IMR-90 (cell line): ENCODE results near the gene PSMD6. TPM values are rescaled to one million over a fixed set of nuclear protein-coding genes. Genes with fewer than 3 reads are reported as not detected.

Experiments
- ATAC-seq: fragments of 200-7000 bp; cut with Tn5 transposase; 2 replicates; pipeline ENCODE4 v1.9.1; 2020; ENCODE audit warnings: low read depth, mild to moderate bottlenecking, moderate library complexity
- BruUV-seq: library from RNA; stranded (reverse); fragments of 400-500 nt; replicated peaks from 2 replicates; lab custom pipeline; 2021; lab: Mats Ljungman, UMichigan
- CTCF ChIA-PET: fragments of 300-600 bp; formaldehyde crosslinking; extraction: SDS; loops from one replicate; lab custom pipeline; 2021; ENCODE audit warnings: antibody characterized with exemption; lab: Yijun Ruan, JAX
- POLR2A ChIA-PET: fragments of 300-600 bp; sonication (Branson Sonifier 250); formaldehyde crosslinking; loops from one replicate; lab custom pipeline; 2022; ENCODE audit warnings: antibody characterized with exemption; ENCODE audit not compliant: unreplicated experiment; lab: Charles Lee
- DNase-seq: peaks from one replicate; pipeline ENCODE4 v3.0.0; 2013
- H2AFZ ChIP-seq: replicated peaks from 2 replicates; pipeline ENCODE3; 2013; ENCODE audit warnings: low read length, mild to moderate bottlenecking; ENCODE audit not compliant: poor library complexity
- H2AK5ac ChIP-seq: 2 replicates; pipeline ENCODE4 v1.6.1; 2013; ENCODE audit warnings: low read depth, low read length, inconsistent platforms
- H2AK9ac ChIP-seq: replicated peaks from 2 replicates; pipeline ENCODE3; 2013; ENCODE audit warnings: mild to moderate bottlenecking, low read depth, low read length, moderate library complexity; ENCODE audit not compliant: poor library complexity
- H2BK120ac ChIP-seq: 2 replicates; pipeline ENCODE4 v1.6.1; 2013; ENCODE audit warnings: low read depth, low read length, inconsistent platforms
- H2BK15ac ChIP-seq: 3 replicates; pipeline ENCODE4 v1.6.1; 2013; ENCODE audit warnings: low read depth, low read length, inconsistent platforms
- H2BK20ac ChIP-seq: 2 replicates; pipeline ENCODE4 v1.6.1; 2013; ENCODE audit warnings: low read depth, mild to moderate bottlenecking, inconsistent platforms, low read length, moderate library complexity
- H2BK5ac ChIP-seq: 2 replicates; pipeline ENCODE4 v1.6.1; 2013; ENCODE audit warnings: mild to moderate bottlenecking, low read depth, low read length, inconsistent platforms; ENCODE audit not compliant: poor library complexity, severe bottlenecking
- H3K14ac ChIP-seq: replicated peaks from 2 replicates; pipeline ENCODE4 v1.6.1; 2013; ENCODE audit warnings: low read depth, low read length, inconsistent platforms
- H3K18ac ChIP-seq: 2 replicates; pipeline ENCODE4 v1.6.1; 2013; ENCODE audit warnings: low read depth, low read length, control low read depth
- H3K23ac ChIP-seq: 2 replicates; pipeline ENCODE4 v1.6.1; 2013; ENCODE audit warnings: low read depth, low read length, inconsistent platforms
- H3K27ac ChIP-seq: 2 replicates; pipeline ENCODE4 v1.5.1; 2013; ENCODE audit warnings: mild to moderate bottlenecking, control low read depth, low read length; ENCODE audit not compliant: insufficient read depth
- H3K27me3 ChIP-seq: 2 replicates; pipeline ENCODE4 v1.6.1; 2013; ENCODE audit warnings: low read length; ENCODE audit not compliant: control insufficient read depth, insufficient read depth
- H3K36me3 ChIP-seq: 2 replicates; pipeline ENCODE4 v1.6.1; 2013; ENCODE audit warnings: low read length, mixed read lengths; ENCODE audit not compliant: control insufficient read depth, insufficient read depth
- H3K4ac ChIP-seq: 2 replicates; pipeline ENCODE4 v1.6.1; 2013; ENCODE audit warnings: low read depth, low read length, inconsistent platforms
- H3K4me1 ChIP-seq: 2 replicates; pipeline ENCODE4 v1.6.1; 2013; ENCODE audit warnings: low read length, mixed read lengths; ENCODE audit not compliant: control insufficient read depth, insufficient read depth
- H3K4me2 ChIP-seq: 2 replicates; pipeline ENCODE4 v1.6.1; 2013; ENCODE audit warnings: low read depth, mild to moderate bottlenecking, control low read depth, low read length, moderate library complexity
- H3K4me3 ChIP-seq: 2 replicates; pipeline ENCODE4 v1.5.1; 2013; ENCODE audit warnings: low read depth, mild to moderate bottlenecking, control low read depth, low read length, moderate library complexity; ENCODE audit not compliant: insufficient read depth
- H3K56ac ChIP-seq: 2 replicates; pipeline ENCODE4 v1.6.1; 2013; ENCODE audit warnings: low read length, inconsistent platforms; ENCODE audit not compliant: insufficient read depth; ENCODE audit errors: extremely low read depth
- H3K79me1 ChIP-seq, 2 experiments: 2 replicates each; pipeline ENCODE4 v1.6.1; 2013; ENCODE audit warnings: low read length in 2 of 2, inconsistent platforms in 1 of 2, low read depth in 1 of 2
- H3K9ac ChIP-seq: 2 replicates; pipeline ENCODE4 v1.6.1; 2013; ENCODE audit warnings: low read depth, low read length, control low read depth
- H3K9me1 ChIP-seq: 2 replicates; pipeline ENCODE4 v1.6.1; 2013; ENCODE audit warnings: low read length, inconsistent platforms; ENCODE audit not compliant: insufficient read depth
- H3K9me3 ChIP-seq: 2 replicates; pipeline ENCODE4 v1.6.1; 2013; ENCODE audit warnings: low read length; ENCODE audit not compliant: control insufficient read depth, insufficient read depth
- H4K20me1 ChIP-seq: 2 replicates; pipeline ENCODE4 v1.6.1; 2013; ENCODE audit warnings: low read length, inconsistent platforms; ENCODE audit not compliant: insufficient read depth
- H4K5ac ChIP-seq: 2 replicates; pipeline ENCODE4 v1.6.1; 2013; ENCODE audit warnings: mild to moderate bottlenecking, low read depth, low read length, control low read depth
- H4K8ac ChIP-seq, 2 experiments: 2 replicates each; pipeline ENCODE4 v1.6.1; 2013; ENCODE audit warnings: low read depth in 2 of 2, low read length in 2 of 2, control low read depth in 1 of 2, inconsistent platforms in 1 of 2
- H4K91ac ChIP-seq: 2 replicates; pipeline ENCODE4 v1.6.1; 2013; ENCODE audit warnings: low read depth, low read length, inconsistent platforms; ENCODE audit not compliant: insufficient read depth
- MAZ ChIP-seq: IDR thresholded peaks from 2 replicates; pipeline ENCODE4 v1.6.1; 2012; ENCODE audit warnings: low read depth, mild to moderate bottlenecking, low read length, improper control_type of control experiment, moderate library complexity, borderline replicate concordance
- NFE2L2 ChIP-seq: fragments of 150-350 bp; IDR thresholded peaks from 2 replicates; pipeline ENCODE4 v1.6.1; 2016; ENCODE audit warnings: low read depth, mild to moderate bottlenecking, low read length
- RAD21 ChIP-seq: IDR thresholded peaks from 2 replicates; pipeline ENCODE4 v1.6.1; 2012; ENCODE audit warnings: low read length, improper control_type of control experiment
- SMC3 ChIP-seq: fragments of 150-350 bp; IDR thresholded peaks from 2 replicates; pipeline ENCODE4 v1.6.1; 2016; ENCODE audit warnings: low read depth, mild to moderate bottlenecking, antibody characterized with exemption, low read length, moderate library complexity
- WGBS, 2 experiments: methylation state at CpG; one replicate each; pipeline versions ENCODE4 v1.1.5 to v1.1.7; 2013; ENCODE audit warnings: missing lambda C conversion rate in 2 of 2; ENCODE audit not compliant: insufficient read length in 1 of 2; ENCODE audit errors: extremely low coverage in 2 of 2; 5-methylcytosine and 5-hydroxymethylcytosine counted together
- dilution Hi-C: fragments of 300-500 bp; cut with HindIII; formaldehyde crosslinking; loops from one replicate; pipeline ENCODE4 v1.14.3; 2018; ENCODE audit warnings: low sequenced_read_pairs; ENCODE audit not compliant: unreplicated experiment
- in situ Hi-C: fragments of 300-500 bp; cut with MboI; formaldehyde crosslinking; loops from 3 replicates; pipeline ENCODE4 v1.14.3; 2019; ENCODE audit warnings: low sequenced_read_pairs, inconsistent platforms, mixed read lengths
- intact Hi-C: fragments of 100-400 bp; cut with micrococcal nuclease; formaldehyde crosslinking; loops from 2 replicates; pipeline ENCODE4 v1.10.0; 2022
- polyA plus RNA-seq, 3 experiments: library from polyadenylated mRNA; depleted of rRNA; stranded (reverse); fragments of >200 nt; gene quantifications; 2 replicates each; pipeline ENCODE4 v1.2.3, GENCODE V29; 2012; ENCODE audit warnings: low replicate concordance in 1 of 3
- total RNA-seq: library from RNA; depleted of rRNA; stranded (reverse); fragments of >200 nt; gene quantifications from 2 replicates; pipeline ENCODE4 v1.2.3, GENCODE V29; 2012

PSMD6 gene
- total and polyA plus RNA-seq, 2 of the 4 experiments (the other 2 are of a cell fraction) = 86.6 to 91.8 TPM

DNA sequence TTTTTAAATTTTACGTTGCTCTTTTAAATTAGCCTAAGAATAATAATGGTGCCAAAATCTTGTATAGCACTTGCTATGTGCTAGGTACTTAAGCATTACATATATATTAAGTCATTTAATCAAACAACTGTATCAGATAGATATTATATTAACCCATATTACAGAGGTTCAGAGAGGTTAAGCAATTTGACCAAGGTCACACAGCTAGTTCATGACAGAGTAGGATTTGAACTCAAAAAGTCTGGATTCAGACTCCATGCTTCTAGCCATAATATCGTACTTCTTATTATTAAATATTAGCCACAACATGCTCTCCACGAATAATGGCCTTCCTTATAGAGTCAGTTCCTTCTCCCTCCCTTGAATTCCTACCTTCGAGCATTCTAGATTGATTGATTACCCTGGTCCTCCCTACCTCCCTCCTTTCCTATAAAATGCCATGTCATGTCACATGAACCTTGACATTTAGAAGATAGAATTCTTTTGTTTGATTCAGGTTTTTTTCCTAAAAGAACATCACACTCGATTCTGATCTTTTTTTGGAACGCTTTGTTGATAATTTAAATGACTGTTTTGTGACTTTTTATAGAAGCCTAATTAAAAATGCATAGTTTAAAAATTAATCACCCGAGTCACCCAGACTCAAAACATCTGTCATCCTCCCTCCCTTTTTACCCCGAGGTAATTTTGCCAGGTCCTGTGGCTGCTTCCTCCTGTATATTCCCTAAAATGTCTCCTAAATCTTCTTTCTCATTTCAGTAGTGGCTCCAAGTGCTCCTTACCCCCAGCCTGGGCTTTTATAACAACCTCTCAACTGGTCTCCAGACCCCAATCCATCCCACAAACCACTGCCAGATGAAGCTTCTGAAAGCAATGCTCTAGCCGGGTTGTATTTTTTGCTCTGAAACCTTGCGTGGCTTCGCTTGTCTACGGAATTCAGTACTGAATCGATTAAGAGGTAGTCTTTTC, 8.5 kb upstream of the PSMD6 start:
- 40% methylated on average over 2 of the region's 13 CpGs; no CpG with 5 or more reads in 1 of the 2 experiments for WGBS, 2 experiments

More for the DNA sequence above, 8.5 kb upstream of the PSMD6 start:
- Histone ChIP-seq H3K79me1 (no peaks in the 10 kb centered on the region), H3K23ac (peak overlapping the region; percentile 44; the same call in 1 of the 2 replicates), H2BK5ac (no peak overlapping the region), H3K18ac (peak overlapping the region; percentile 24; the same call in 1 of the 2 replicates), H4K5ac (peak overlapping the region; percentile 58; the same call in 1 of the 2 replicates), H3K27me3 (peaks cover 4% of the 10 kb centered on the region), H4K91ac (no peak overlapping the region), H3K56ac (no peak overlapping the region), H4K8ac (peak overlapping the region in 1 of 2 experiments; percentile 39; a peak in 2 of 4 replicates), H2BK20ac (peak overlapping the region; percentile 76; the same call in 1 of the 2 replicates), H3K4me3 (no peak overlapping the region), H2AK5ac (peak overlapping the region; percentile 20; the same call in 1 of the 2 replicates), H3K9ac (no peak overlapping the region; the same call in 1 of the 2 replicates), H2BK120ac (peak overlapping the region; percentile 28; the same call in 1 of the 2 replicates), H2BK15ac (peak overlapping the region; percentile 47; the same call in 1 of the 3 replicates), H3K14ac (peak overlapping the region; percentile 57), H3K4ac (peak overlapping the region; percentile 41; the same call in 1 of the 2 replicates), H4K20me1 (no peaks in the 10 kb centered on the region), H3K27ac (no peak overlapping the region), H3K4me1 (peaks cover 3% of the 10 kb centered on the region; the same call in 1 of the 2 replicates), H3K36me3 (no peaks in the 10 kb centered on the region), H3K4me2 (no peak overlapping the region), H2AK9ac (no peak overlapping the region), H2AFZ (peak overlapping the region; percentile 68), H3K9me3 (no peaks in the 10 kb centered on the region; the same call in 1 of the 2 replicates), H3K9me1 (no peaks in the 10 kb centered on the region)
- dilution Hi-C loops = loop anchor here (25.0 kb wide), 1 partner anchor 430 kb away; no protein-coding TSS in a partner anchor
- DNase-seq (no peak), ATAC-seq (no peak)
- in situ Hi-C loops = loop anchor here (25.0 kb wide), 1 partner anchor 180 kb away; no protein-coding TSS in a partner anchor
- TF ChIP-seq MAZ (no peak), SMC3 (no peak), NFE2L2 (peak; percentile 31; the same call in 1 of the 2 replicates), RAD21 (no peak)
- ChIA-PET POLR2A (no interaction called here), CTCF (interaction anchor here (0.6 to 1.6 kb wide), 10 partner anchors 99 to 486 kb away, joined by 3 to 6 read pairs (median 4); no protein-coding TSS in a partner anchor)
- BruUV-seq = no TSS peak
- intact Hi-C loops = loop anchor here (2.0 to 5.0 kb wide), 3 partner anchors 110 to 430 kb away; partner anchors contain the start of gene PRICKLE2
